Measurements from ENCODE around the gene LGALSL. TPM values are rescaled to one million over a fixed set of nuclear protein-coding genes. Genes with fewer than 3 reads are reported as not detected.

Gene LGALSL
- total RNA-seq, 2 donors from 2014 or later: 15.8 to 19.3 TPM

DNA sequence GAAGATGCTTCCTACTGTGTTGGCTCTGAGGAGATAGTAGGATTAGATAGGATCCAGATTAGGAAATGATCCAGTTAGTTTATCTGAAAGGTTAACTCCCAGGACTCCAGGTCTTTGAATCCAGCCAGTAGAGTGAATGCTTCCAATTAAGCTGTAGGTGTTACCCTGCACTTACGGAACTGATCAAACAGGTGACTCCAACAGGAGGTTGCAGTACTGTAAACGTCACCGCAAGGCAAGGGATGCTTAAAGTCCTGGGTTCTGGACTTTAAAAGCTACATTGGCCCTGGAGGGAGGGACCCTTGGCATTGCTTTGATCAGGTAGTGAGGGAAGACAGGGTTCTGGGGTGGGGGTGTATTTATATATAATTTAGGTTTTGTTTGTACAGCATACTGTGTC, 5.6 kb downstream of the LGALSL start:
- Histone ChIP-seq H3K27me3 (replicated peaks; ENCODE audit: insufficient read depth) (no peaks in the 10 kb centered on the region), H3K4me1 (ENCODE audit: control insufficient read depth in 1 of 2, low read depth in 2 of 2) (peaks cover 0 to 35% of the 10 kb centered on the region in 2 donors), H3K9me3 (no peaks in the 10 kb centered on the region), H3K4me3 (no peak overlapping the region), H3K27ac (no peak overlapping the region), H3K36me3 (peaks cover 5% of the 10 kb centered on the region)
- ATAC-seq (ENCODE audit: insufficient number of reproducible peaks, low FRiP score, low read depth) (no peak), DNase-seq (ENCODE audit: low spot score) (no peak)
- TF ChIP-seq, protein P1, sequence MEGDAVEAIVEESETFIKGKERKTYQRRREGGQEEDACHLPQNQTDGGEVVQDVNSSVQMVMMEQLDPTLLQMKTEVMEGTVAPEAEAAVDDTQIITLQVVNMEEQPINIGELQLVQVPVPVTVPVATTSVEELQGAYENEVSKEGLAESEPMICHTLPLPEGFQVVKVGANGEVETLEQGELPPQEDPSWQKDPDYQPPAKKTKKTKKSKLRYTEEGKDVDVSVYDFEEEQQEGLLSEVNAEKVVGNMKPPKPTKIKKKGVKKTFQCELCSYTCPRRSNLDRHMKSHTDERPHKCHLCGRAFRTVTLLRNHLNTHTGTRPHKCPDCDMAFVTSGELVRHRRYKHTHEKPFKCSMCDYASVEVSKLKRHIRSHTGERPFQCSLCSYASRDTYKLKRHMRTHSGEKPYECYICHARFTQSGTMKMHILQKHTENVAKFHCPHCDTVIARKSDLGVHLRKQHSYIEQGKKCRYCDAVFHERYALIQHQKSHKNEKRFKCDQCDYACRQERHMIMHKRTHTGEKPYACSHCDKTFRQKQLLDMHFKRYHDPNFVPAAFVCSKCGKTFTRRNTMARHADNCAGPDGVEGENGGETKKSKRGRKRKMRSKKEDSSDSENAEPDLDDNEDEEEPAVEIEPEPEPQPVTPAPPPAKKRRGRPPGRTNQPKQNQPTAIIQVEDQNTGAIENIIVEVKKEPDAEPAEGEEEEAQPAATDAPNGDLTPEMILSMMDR (IDR thresholded peaks at IDR 0.05): no peak

GRCh38 chr2:64460330-64460729, 6.4 kb downstream of the LGALSL start:
- Histone ChIP-seq H3K36me3 (peaks cover 5% of the 10 kb centered on the region), H3K27ac (no peak overlapping the region), H3K27me3 (replicated peaks; ENCODE audit: insufficient read depth) (no peaks in the 10 kb centered on the region), H3K4me1 (ENCODE audit: control insufficient read depth in 1 of 2, low read depth in 2 of 2) (peaks cover 0 to 29% of the 10 kb centered on the region in 2 donors), H3K4me3 (no peak overlapping the region), H3K9me3 (no peaks in the 10 kb centered on the region)
- no peak for ATAC-seq (ENCODE audit: insufficient number of reproducible peaks, low FRiP score, low read depth)
- TF ChIP-seq, protein P1 (IDR thresholded peaks at IDR 0.05): no peak
- no peak for DNase-seq (ENCODE audit: low spot score)

GRCh38 chr2:64461271-64462058, 7.5 kb downstream of the LGALSL start:
- H3K27me3 ChIP-seq (replicated peaks; ENCODE audit: insufficient read depth): no peaks in the 10 kb centered on the region
- H3K9me3 ChIP-seq: no peaks in the 10 kb centered on the region
- no peak overlapping the region for H3K27ac ChIP-seq
- ATAC-seq (ENCODE audit: insufficient number of reproducible peaks, low FRiP score, low read depth): no peak
- H3K4me1 ChIP-seq (ENCODE audit: control insufficient read depth in 1 of 2, low read depth in 2 of 2): peaks cover 0 to 18% of the 10 kb centered on the region in 2 donors
- TF ChIP-seq, protein P1 (IDR thresholded peaks at IDR 0.05): no peak
- no peak for DNase-seq (ENCODE audit: low spot score)
- H3K4me3 ChIP-seq: no peak overlapping the region
- peaks cover 5% of the 10 kb centered on the region for H3K36me3 ChIP-seq

DNA sequence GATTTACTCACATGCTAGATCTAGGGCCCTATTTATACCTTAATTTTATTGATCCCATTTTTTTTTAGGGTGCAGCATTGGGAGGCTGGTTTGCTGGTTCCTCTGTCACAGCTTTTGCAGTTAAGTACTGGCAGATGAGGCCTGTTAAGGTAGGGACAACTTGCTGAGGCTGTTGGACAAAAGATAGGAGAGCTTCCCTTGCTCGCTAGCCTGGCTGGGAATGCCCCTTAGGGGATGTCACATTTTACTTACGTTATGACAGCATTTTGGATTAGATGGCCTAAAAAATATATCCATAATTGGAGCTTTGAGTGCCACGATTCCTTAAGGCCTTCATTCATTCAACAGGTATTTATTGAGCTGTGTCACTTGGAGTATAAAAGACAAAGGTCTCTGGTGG, 8.2 kb downstream of the LGALSL start:
- Histone ChIP-seq H3K27me3 (replicated peaks; ENCODE audit: insufficient read depth) (no peaks in the 10 kb centered on the region), H3K4me3 (no peak overlapping the region), H3K4me1 (ENCODE audit: control insufficient read depth in 1 of 2, low read depth in 2 of 2) (peaks cover 0 to 18% of the 10 kb centered on the region in 2 donors), H3K27ac (no peak overlapping the region), H3K36me3 (peaks cover 3% of the 10 kb centered on the region), H3K9me3 (no peaks in the 10 kb centered on the region)
- ATAC-seq (ENCODE audit: insufficient number of reproducible peaks, low FRiP score, low read depth): no peak
- DNase-seq (ENCODE audit: low spot score): no peak
- TF ChIP-seq, protein P1 (IDR thresholded peaks at IDR 0.05): no peak

DNA sequence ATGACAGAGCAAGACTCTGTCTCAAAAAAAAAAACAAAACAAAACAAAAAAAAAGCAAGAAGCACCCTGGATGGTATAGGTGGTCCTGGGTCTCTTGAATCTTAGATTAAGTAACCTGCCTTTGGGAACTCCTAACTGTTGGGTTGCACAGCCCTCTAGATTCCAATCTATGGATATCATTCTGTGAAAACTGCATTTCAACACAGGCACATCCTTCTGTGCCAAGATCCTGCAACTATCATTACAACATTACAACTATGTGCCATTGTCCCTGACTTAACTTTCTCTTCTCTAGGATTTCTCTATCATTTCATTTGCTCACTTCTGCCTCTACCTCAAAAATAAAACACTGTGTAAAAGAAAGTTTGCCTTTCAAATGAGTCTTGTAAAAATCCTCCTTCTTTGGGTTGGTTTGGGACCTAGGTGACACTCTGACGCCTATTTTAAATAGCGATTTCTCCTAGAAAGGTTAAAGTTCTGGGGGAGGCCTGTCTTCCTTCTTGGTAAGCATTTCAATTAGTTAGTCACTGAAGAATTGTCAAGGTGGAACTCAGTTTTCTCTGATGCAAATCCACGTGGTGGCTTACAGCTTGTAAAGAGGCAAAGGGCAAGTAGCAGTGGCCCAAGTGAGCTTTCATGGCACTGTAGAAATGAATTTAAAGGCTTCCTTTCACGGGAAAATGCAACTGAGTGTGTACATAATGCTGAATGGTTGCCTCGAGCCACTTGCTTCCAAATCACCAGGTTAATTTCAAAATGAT, 9.2 kb downstream of the LGALSL start:
- H3K9me3 ChIP-seq: no peaks in the 10 kb centered on the region
- no peak overlapping the region for H3K27ac ChIP-seq
- no peak for DNase-seq (ENCODE audit: low spot score)
- peaks cover 2% of the 10 kb centered on the region for H3K36me3 ChIP-seq
- no peaks in the 10 kb centered on the region for H3K27me3 ChIP-seq (replicated peaks; ENCODE audit: insufficient read depth)
- no peak for ATAC-seq (ENCODE audit: insufficient number of reproducible peaks, low FRiP score, low read depth)
- H3K4me1 ChIP-seq (ENCODE audit: control insufficient read depth in 1 of 2, low read depth in 2 of 2): peaks cover 0 to 18% of the 10 kb centered on the region in 2 donors
- TF ChIP-seq, protein P1 (IDR thresholded peaks at IDR 0.05): no peak
- H3K4me3 ChIP-seq: no peak overlapping the region

Measured in thoracic aorta (tissue), 2 donors.